GM21786 (cell line): ENCODE measurements around the gene TMEM213.

ENCODE experiments used
- ATAC-seq: cut with Tn5 transposase; IDR thresholded peaks from one replicate; pipeline ENCODE4 v1.9.1; 2021; ENCODE audit not compliant: unreplicated experiment

The TMEM213 gene

DNA sequence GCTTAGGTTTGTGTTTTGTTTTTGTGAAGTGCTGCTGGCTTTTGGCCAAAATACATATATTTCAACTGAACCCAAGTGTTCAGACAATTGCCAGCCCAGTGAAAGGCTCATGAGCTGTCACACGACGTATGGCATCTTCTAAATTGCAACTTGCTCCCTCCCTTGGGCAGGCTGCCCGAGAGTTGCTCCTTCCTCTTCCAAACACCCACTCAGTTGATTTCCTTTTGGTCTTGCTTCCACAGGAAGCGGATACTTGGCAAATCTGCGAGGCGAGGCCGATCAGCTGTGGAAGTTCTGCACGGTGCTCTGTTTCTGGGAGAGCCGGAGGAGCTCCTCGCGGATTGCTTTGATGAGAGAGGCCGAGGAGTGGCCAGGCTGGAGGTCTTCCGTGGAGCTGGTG lies 39.8 kb downstream of the TMEM213 start:
- no peak for ATAC-seq

DNA sequence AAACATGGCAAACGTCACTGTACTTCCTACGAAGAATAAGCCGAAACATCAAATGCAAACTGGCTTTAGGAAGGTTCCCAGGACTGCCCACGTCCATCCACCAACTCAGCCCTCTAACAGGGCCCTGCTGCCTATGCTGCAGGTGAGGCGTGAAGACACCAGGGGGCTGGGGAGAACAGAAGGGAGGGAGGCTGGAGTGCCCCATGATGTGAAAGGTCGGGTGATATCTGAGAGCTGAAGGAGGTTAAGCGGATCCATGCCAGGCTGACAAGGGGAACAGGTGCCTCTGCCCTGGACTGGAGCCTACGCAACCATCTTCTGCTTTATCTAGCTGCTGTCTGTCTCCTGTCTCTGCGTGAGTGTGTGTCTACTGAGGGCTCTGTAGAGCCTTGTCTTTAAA lies 40.4 kb downstream of the TMEM213 start:
- no peak for ATAC-seq

DNA sequence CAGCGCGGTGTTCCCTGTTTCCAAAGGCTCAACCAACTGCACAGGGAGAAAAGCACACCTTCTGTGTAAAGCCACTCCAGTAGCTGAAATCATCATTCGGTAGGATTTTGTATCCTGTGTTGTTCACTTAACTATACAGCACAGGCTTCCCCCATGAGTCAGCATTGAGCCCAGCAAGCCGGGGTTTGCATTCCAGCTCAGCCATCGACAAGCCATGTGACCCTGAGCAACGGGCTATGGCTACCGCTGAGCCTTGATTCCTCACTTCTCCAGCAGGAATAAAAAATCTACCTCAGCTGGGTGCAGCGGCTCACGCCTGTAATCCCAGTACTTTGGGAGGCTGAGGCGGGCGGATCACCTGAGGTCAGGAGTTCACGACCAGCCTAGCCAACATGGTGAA lies 44.3 kb downstream of the TMEM213 start:
- no peak for ATAC-seq

DNA sequence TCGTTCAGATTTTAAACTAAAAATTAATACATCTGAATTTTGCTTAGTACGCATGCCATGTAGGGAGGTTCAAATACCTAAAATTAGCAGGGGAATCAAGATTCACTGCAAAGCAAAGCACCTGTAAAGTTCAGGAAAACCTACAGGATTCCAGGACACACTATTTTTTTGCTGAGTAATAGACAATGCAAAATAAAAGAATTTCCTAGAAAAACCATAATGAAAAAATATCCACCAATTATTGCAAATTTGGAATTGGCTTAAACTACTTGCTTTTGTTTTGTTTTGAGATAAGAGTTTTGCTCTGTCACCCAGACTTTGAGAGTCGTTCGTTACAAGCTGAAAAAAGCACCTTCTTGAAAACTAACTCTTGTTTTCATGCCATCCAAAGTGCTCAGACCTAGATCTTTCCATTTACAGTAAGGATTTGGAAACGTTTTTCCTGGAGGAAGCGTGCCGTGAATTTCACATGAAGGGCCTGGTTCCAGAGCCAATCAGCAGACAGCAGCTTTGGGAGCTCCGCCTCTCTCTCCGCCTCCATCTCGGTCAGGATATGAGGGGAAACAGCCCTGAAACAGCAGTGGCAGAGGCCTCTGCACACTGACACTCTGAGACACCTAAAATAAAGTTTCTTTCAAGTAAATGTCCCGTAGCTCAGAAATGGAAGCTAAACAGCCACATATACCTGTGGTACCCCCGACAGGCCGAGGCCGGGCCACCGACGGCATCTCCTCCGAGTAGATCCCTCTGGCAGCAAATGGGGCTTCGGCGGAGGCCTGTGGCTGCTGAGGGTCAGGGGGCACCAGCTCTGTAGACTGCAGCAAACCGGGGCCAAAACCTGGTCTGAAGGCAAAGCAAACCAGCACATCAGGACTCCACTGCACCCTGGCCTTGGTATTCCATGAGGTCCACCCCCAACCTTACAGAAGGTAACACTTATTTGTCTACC lies 46.1 kb downstream of the TMEM213 start:
- ATAC-seq, result no peak

GRCh38 chr7:138845711-138846110 lies 47.9 kb downstream of the TMEM213 start:
- no peak for ATAC-seq

GRCh38 chr7:138848056-138848980 lies 50.5 kb downstream of the TMEM213 start:
- ATAC-seq, result no peak

- no peak for ATAC-seq
Measured at GRCh38 chr7:138849701-138850100, 51.9 kb downstream of the TMEM213 start.

- no peak for ATAC-seq
Measured at GRCh38 chr7:138852469-138852868, 54.7 kb downstream of the TMEM213 start.

DNA sequence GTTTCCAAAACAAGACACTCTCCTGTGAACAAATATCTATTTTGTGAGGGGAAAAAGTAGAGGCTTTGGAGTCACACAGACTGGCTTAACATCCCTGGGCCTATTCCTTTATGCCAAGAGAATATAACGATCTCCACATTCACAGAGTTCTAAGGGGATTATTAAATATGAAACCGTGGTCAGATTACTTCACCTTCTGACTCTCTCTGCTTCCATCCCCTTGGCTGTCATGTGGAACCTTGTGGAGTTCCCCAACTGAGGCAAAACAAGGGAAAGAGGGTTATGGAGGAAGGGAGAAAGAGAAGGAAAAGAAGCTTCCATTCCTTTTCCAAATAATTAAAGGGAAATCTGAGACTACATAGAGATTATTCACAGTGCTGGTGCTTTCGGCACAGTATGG lies 55.7 kb downstream of the TMEM213 start:
- ATAC-seq, result no peak

DNA sequence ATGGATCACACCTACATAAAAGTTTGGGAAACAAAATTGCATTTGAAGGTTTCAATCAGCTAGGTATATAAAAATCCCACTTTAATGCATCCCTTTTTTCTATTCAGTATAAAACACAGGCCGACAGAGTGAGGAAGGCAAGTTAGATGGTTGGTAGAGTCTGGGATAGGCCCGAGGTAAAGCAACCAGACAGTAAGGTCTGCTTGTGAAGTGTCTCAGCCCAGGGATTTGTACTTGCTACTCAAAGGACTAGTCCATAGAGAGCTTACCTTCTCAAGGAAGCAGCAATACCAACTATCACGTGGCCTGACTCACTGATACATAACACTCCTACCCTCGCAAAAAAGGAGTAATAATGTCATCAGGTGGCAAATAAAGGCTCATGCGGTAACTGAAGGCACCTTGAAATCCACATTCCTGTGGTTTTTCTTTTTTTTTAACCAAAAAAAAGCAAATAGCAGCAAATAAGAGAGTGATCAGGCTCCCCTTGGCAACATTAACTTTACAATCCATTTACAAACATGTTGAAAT lies 56.4 kb downstream of the TMEM213 start:
- no peak for ATAC-seq

GRCh38 chr7:138857728-138858127 lies 59.9 kb downstream of the TMEM213 start:
- no peak for ATAC-seq

- no peak for ATAC-seq
Measured at GRCh38 chr7:138861051-138861450, 63.3 kb downstream of the TMEM213 start.

GRCh38 chr7:138863931-138864330 lies 66.1 kb downstream of the TMEM213 start:
- no peak for ATAC-seq

DNA sequence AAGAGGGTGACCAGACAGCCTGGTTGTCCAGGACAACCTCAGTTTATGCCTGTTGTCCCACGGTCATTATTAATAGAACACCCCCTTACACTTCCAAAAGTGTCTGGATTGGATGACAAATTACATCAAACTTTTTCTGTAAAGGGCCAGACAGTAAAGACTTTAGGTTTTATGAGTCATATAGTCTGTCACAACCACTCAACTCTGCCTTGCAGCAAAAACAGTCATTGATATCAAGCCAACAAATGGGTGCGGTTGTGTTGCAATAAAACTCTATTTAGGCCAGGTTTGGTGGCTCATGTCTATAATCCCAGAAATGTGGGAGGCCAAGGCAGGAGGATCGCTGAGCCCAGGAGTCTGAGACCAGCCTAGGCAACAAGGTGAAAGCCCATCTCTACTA lies 66.9 kb downstream of the TMEM213 start:
- no peak for ATAC-seq

GRCh38 chr7:138865843-138866242 lies 68.0 kb downstream of the TMEM213 start:
- ATAC-seq, result peak; percentile 55

- ATAC-seq, result no peak
Measured at GRCh38 chr7:138866353-138866752, 68.6 kb downstream of the TMEM213 start.

DNA sequence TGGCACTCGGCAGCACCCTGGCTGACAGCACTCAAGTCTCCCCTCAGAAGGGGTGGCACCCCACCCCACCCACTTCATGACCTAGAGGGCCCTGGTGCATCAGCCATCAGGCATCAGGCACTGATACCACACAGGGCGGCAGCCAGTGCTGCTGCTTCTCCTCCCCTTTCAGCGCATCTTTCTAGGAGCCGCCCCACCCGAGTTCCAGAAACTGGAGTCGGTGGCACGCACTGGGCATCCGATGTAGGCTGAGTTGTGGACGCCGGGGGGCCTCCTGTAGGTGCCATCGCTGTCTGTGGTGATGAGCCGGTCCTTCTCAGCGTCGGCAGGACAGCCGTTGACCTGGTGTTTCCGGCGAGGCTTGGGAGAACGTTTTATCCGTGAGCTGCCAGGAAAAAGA lies 70.0 kb downstream of the TMEM213 start:
- no peak for ATAC-seq

GRCh38 chr7:138868711-138869110 lies 70.9 kb downstream of the TMEM213 start:
- ATAC-seq, result no peak

DNA sequence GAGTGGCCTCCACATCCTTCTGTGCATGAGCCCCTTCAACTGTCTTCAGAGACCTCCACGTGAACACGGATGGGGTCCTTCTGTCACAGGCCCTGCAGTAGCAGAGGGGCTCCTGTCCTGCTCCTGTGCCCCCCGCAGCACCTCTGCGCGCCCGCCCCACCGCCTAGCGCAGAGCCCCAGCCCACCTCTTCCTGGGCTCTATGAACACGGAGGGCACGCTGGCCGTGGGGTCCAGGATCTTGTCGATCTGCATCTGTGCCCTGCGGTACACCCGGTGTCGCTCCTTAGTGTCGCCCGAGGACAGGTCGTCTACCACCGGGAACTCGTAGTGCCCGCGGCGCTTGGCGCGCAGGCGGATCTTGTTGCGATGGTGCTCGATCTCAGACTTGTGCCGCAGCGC lies 71.6 kb downstream of the TMEM213 start:
- no peak for ATAC-seq

DNA sequence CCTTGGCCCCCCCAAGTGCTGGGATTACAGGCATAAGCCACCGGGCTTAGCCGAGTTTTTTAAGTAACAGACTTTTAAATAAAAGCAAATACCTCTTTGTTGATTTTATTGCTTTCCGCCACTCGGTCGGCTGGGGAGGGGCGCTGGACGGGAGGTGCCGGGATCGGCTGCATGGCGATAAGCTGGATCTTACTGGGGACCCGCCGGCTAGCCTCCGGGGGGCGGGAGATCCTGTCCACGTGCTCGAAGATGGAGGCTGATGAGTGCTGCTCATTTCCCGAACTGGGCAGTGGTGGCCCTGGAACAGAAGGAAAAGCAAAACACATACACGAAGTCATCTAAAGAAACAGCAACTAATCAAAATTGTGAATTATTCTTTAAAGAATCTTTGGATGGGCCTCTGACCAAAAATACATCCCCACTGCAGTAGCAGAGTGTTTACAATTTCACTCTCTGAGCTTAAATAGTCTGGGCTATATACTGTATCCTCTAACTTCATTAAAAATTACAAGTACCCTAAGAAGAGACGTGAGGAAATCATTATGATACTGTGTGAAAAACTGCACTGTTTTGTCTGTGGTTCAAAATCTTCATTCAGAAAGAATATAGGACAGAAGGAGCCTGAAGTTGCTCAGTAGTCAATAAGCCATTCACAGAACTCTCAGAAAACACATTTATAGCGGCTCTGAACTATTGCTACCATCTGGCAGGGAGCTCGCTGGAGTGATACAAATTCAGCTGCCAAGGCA lies 73.4 kb downstream of the TMEM213 start:
- ATAC-seq, result no peak

- ATAC-seq, result no peak
Measured at GRCh38 chr7:138871814-138872090, 74.0 kb downstream of the TMEM213 start.
